GM19023 (cell line): ENCODE data around the gene LRSAM1.

Experiments
- ATAC-seq: cut with Tn5 transposase; IDR thresholded peaks from one replicate; pipeline ENCODE4 v1.9.1; 2021; ENCODE audit warnings: mild to moderate bottlenecking, moderate library complexity; ENCODE audit not compliant: unreplicated experiment

LRSAM1 gene

GRCh38 chr9:127529671-127530070, 78.4 kb downstream of the LRSAM1 start:
- no peak for ATAC-seq

GRCh38 chr9:127530206-127530941, 79.1 kb downstream of the LRSAM1 start:
- ATAC-seq: no peak

GRCh38 chr9:127531676-127532075, 80.4 kb downstream of the LRSAM1 start:
- no peak for ATAC-seq

GRCh38 chr9:127534250-127534906, 83.1 kb downstream of the LRSAM1 start:
- no peak for ATAC-seq

GRCh38 chr9:127534931-127535330, 83.6 kb downstream of the LRSAM1 start:
- no peak for ATAC-seq

GRCh38 chr9:127535396-127535795, 84.1 kb downstream of the LRSAM1 start:
- no peak for ATAC-seq

- ATAC-seq: no peak
These were observed 84.5 kb downstream of the LRSAM1 start for GRCh38 chr9:127535834-127536233.

GRCh38 chr9:127536499-127536898, 85.2 kb downstream of the LRSAM1 start:
- no peak for ATAC-seq

GRCh38 chr9:127537014-127537413, 85.7 kb downstream of the LRSAM1 start:
- ATAC-seq: no peak

GRCh38 chr9:127537792-127538191, 86.5 kb downstream of the LRSAM1 start:
- ATAC-seq: no peak

- no peak for ATAC-seq
These were observed 87.5 kb downstream of the LRSAM1 start for GRCh38 chr9:127538849-127539258.

- ATAC-seq: no peak
These were observed 88.1 kb downstream of the LRSAM1 start for GRCh38 chr9:127539259-127539981.

- ATAC-seq: no peak
These were observed 88.8 kb downstream of the LRSAM1 start for GRCh38 chr9:127539982-127540663.

GRCh38 chr9:127540664-127541041, 89.3 kb downstream of the LRSAM1 start:
- ATAC-seq: no peak

GRCh38 chr9:127541176-127541575, 89.9 kb downstream of the LRSAM1 start:
- ATAC-seq: no peak

- no peak for ATAC-seq
These were observed 90.6 kb downstream of the LRSAM1 start for GRCh38 chr9:127541865-127542264.

GRCh38 chr9:127543221-127543620, 91.9 kb downstream of the LRSAM1 start:
- ATAC-seq: no peak

GRCh38 chr9:127543973-127544533, 92.7 kb downstream of the LRSAM1 start:
- ATAC-seq: no peak

- no peak for ATAC-seq
These were observed 94.2 kb downstream of the LRSAM1 start for GRCh38 chr9:127545196-127546124.
